Calu3 (cell line): ENCODE results near the gene DDX20. TPM values are rescaled to one million over a fixed set of nuclear protein-coding genes. Genes with fewer than 3 reads are reported as not detected.

Source experiments
- BruUV-seq: library from RNA; stranded (reverse); fragments of 400-500 nt; replicated peaks from 2 replicates; lab custom pipeline; 2021; lab: Mats Ljungman, UMichigan
- CTCF ChIA-PET: fragments of 300-600 bp; sonication (Branson Sonifier 250); formaldehyde crosslinking; loops from one replicate; lab custom pipeline; 2022; ENCODE audit warnings: antibody characterized with exemption; lab: Charles Lee
- DNase-seq: peaks from one replicate; pipeline ENCODE4 v3.0.0; 2022
- H3K27ac Mint-ChIP-seq: one replicate; pipeline ENCODE4 v1.8.0; 2022; ENCODE audit warnings: mixed read lengths; ENCODE audit not compliant: unreplicated experiment
- H3K27me3 Mint-ChIP-seq: one replicate; pipeline ENCODE4 v1.8.0; 2022; ENCODE audit warnings: mixed read lengths; ENCODE audit not compliant: unreplicated experiment
- H3K36me3 Mint-ChIP-seq: one replicate; pipeline ENCODE4 v1.8.0; 2022; ENCODE audit warnings: mild to moderate bottlenecking, moderate library complexity, mixed read lengths; ENCODE audit not compliant: insufficient read depth, unreplicated experiment
- H3K4me1 Mint-ChIP-seq: one replicate; pipeline ENCODE4 v1.8.0; 2022; ENCODE audit warnings: mild to moderate bottlenecking, low read depth, mixed read lengths; ENCODE audit not compliant: unreplicated experiment
- H3K4me3 Mint-ChIP-seq: one replicate; pipeline ENCODE4 v1.8.0; 2022; ENCODE audit warnings: mild to moderate bottlenecking, low read depth, moderate library complexity, mixed read lengths; ENCODE audit not compliant: unreplicated experiment
- H3K9me3 Mint-ChIP-seq: one replicate; pipeline ENCODE4 v1.8.0; 2022; ENCODE audit warnings: low read depth, mixed read lengths; ENCODE audit not compliant: unreplicated experiment
- intact Hi-C: fragments of 100-400 bp; cut with micrococcal nuclease; formaldehyde crosslinking; loops from one replicate; pipeline ENCODE4 v1.10.0; 2022; ENCODE audit not compliant: unreplicated experiment
- total RNA-seq: library from RNA; stranded (reverse); gene quantifications from 2 replicates; pipeline ENCODE4 v1.2.3, GENCODE V29; 2022
- TF ChIP-seq, protein P1 (sequence below): fragments of 200-600 bp; IDR thresholded peaks from one replicate; pipeline ENCODE4 v1.8.0; 2022; ENCODE audit warnings: antibody characterized with exemption; ENCODE audit not compliant: unreplicated experiment

DDX20 gene
- total RNA-seq, 1 experiment from 2014 or later = 8.9 TPM

DNA sequence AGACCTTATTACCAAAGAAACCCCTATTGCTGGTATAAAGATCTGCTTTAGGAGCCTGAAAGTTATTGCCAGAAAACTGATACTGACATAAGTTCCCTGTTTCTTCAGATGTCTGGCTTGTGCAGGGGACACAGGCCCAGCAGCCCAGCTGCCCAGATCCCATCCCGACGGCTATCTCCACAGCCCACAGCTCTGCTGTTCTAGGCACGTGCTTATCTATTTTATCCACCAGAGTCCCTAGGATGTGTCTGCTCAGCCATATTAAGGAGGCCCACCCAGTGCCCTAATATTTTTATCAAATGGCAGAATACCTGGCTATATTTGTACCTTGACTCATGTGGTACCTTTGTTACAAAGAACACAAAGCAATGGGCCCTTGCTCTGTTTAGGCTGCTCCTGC lies 58.9 kb downstream of the DDX20 start:
- Mint-ChIP-seq H3K4me1 (no peaks in the 10 kb centered on the region), H3K27me3 (peaks cover 76% of the 10 kb centered on the region), H3K36me3 (no peaks in the 10 kb centered on the region), H3K4me3 (no peak overlapping the region), H3K9me3 (no peaks in the 10 kb centered on the region), H3K27ac (no peak overlapping the region)
- BruUV-seq = no TSS peak
- DNase-seq = no peak
- TF ChIP-seq, protein P1, sequence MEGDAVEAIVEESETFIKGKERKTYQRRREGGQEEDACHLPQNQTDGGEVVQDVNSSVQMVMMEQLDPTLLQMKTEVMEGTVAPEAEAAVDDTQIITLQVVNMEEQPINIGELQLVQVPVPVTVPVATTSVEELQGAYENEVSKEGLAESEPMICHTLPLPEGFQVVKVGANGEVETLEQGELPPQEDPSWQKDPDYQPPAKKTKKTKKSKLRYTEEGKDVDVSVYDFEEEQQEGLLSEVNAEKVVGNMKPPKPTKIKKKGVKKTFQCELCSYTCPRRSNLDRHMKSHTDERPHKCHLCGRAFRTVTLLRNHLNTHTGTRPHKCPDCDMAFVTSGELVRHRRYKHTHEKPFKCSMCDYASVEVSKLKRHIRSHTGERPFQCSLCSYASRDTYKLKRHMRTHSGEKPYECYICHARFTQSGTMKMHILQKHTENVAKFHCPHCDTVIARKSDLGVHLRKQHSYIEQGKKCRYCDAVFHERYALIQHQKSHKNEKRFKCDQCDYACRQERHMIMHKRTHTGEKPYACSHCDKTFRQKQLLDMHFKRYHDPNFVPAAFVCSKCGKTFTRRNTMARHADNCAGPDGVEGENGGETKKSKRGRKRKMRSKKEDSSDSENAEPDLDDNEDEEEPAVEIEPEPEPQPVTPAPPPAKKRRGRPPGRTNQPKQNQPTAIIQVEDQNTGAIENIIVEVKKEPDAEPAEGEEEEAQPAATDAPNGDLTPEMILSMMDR = no peak
- CTCF ChIA-PET = no interaction called here
- intact Hi-C loops = no loop called here

Other genes with a start within 250 kb of the DDX20 start
- 33.2 and 34.6 TPM in 2 replicates for gene RAP1A, start 136.1 kb upstream of the DDX20 start, total RNA-seq
- 0.07 TPM in 1 of 2 replicates, not detected in the other for gene INKA2, start 16.5 kb upstream of the DDX20 start, total RNA-seq
- gene KCND3, start 233.8 kb downstream of the DDX20 start, total RNA-seq = 0.07 TPM in 1 of 2 replicates, not detected in the other